SK-N-SH (cell line): ENCODE data around the gene ZNF462. TPM values are rescaled to one million over a fixed set of nuclear protein-coding genes. Genes with fewer than 3 reads are reported as not detected.

Experiments used
- CTCF ChIA-PET: fragments of 300-600, 350-600 bp; formaldehyde crosslinking; extraction: SDS; loops from one replicate; lab custom pipeline; 2021; lab: Yijun Ruan, JAX
- POLR2A ChIA-PET: fragments of 350-600 bp; sonication (Branson Sonifier 250); formaldehyde crosslinking; extraction: SDS; loops from one replicate; lab custom pipeline; 2020; ENCODE audit warnings: antibody characterized with exemption, inconsistent platforms; lab: Yijun Ruan, JAX
- DNase-seq: peaks from one replicate; pipeline ENCODE4 v3.0.0; 2012
- H2AFZ ChIP-seq: fragments of 200-600 bp; sonication (generic); 2 replicates; pipeline ENCODE4 v1.8.1; 2016; ENCODE audit warnings: antibody characterized with exemption, mild to moderate bottlenecking, low read depth
- H3F3A ChIP-seq: fragments of 200-600 bp; sonication (generic); replicated peaks from 2 replicates; pipeline ENCODE3; 2016; ENCODE audit warnings: antibody characterized with exemption, mild to moderate bottlenecking; ENCODE audit not compliant: insufficient read depth
- H3K27ac ChIP-seq, 2 experiments: fragments of 200-500 bp in 1 of 2; fragments of 200-600 bp in 1 of 2; sonication (Bioruptor generic) in 1 of 2; sonication (generic), shearing (Covaris generic) in 1 of 2; 2 replicates each; pipeline versions ENCODE4 v1.5.1 to v1.6.1; 2014 to 2016; ENCODE audit warnings: low read depth in 2 of 2, inconsistent platforms in 1 of 2, low read length in 1 of 2, mild to moderate bottlenecking in 1 of 2, mixed read lengths in 1 of 2
- H3K27me3 ChIP-seq: fragments of 200-600 bp; sonication (generic), shearing (Covaris generic); 2 replicates; pipeline ENCODE4 v1.6.1; 2016; ENCODE audit warnings: mixed run types; ENCODE audit not compliant: insufficient read depth
- H3K36me3 ChIP-seq, 2 experiments: fragments of 200-500 bp in 1 of 2; fragments of 200-600 bp in 1 of 2; sonication (Bioruptor generic) in 1 of 2; sonication (generic) in 1 of 2; replicated peaks in 1 of 2; 2 replicates each; pipeline versions ENCODE3 to v1.5.1; 2014 to 2016; ENCODE audit warnings: low read length in 1 of 2, mild to moderate bottlenecking in 1 of 2; ENCODE audit not compliant: insufficient read depth in 2 of 2, control insufficient read depth in 1 of 2
- H3K4me1 ChIP-seq, 2 experiments: fragments of 200-500 bp in 1 of 2; fragments of 200-600 bp in 1 of 2; sonication (Bioruptor generic) in 1 of 2; sonication (generic), shearing (Covaris generic) in 1 of 2; 2 replicates each; pipeline versions ENCODE4 v1.5.1 to v1.6.1; 2014 to 2016; ENCODE audit warnings: low read depth in 1 of 2, low read length in 1 of 2, mixed run types in 1 of 2; ENCODE audit not compliant: insufficient read depth in 2 of 2, control insufficient read depth in 1 of 2
- H3K4me2 ChIP-seq: fragments of 200-600 bp; sonication (generic), shearing (Covaris generic); 2 replicates; pipeline ENCODE4 v1.6.1; 2017; ENCODE audit warnings: mixed run types
- H3K4me3 ChIP-seq, 2 experiments: fragments of 200-500 bp in 1 of 2; fragments of 200-600 bp in 1 of 2; sonication (Bioruptor generic) in 1 of 2; sonication (generic), shearing (Covaris generic) in 1 of 2; 2 replicates each; pipeline versions ENCODE4 v1.5.1 to v1.8.1; 2014 to 2016; ENCODE audit warnings: low read depth in 2 of 2, inconsistent platforms in 1 of 2, low read length in 1 of 2, mild to moderate bottlenecking in 1 of 2, mixed read lengths in 1 of 2, moderate library complexity in 1 of 2
- H3K79me2 ChIP-seq: fragments of 200-600 bp; sonication (generic); 2 replicates; pipeline ENCODE4 v1.8.1; 2017; ENCODE audit warnings: mild to moderate bottlenecking; ENCODE audit not compliant: insufficient read depth
- H3K9ac ChIP-seq: fragments of 200-600 bp; sonication (generic); 2 replicates; pipeline ENCODE4 v1.6.1; 2017; ENCODE audit warnings: mixed run types
- H3K9me2 ChIP-seq: fragments of 200-600 bp; sonication (generic); 2 replicates; pipeline ENCODE4 v1.6.1; 2017; ENCODE audit warnings: mixed run types
- H3K9me3 ChIP-seq: fragments of 200-600 bp; sonication (generic); 2 replicates; pipeline ENCODE4 v1.6.1; 2017; ENCODE audit warnings: mixed run types, mild to moderate bottlenecking, moderate library complexity
- H4K20me1 ChIP-seq: fragments of 200-600 bp; sonication (generic); 2 replicates; pipeline ENCODE4 v1.6.1; 2017; ENCODE audit warnings: mild to moderate bottlenecking, mixed run types; ENCODE audit not compliant: insufficient read depth
- CHD2 ChIP-seq: fragments of 150-350 bp; IDR thresholded peaks from 2 replicates; pipeline ENCODE4 v1.6.1; 2018; ENCODE audit warnings: low read length; ENCODE audit not compliant: partially characterized antibody
- CTCF ChIP-seq: fragments of 200-600 bp; sonication (generic); IDR thresholded peaks from 2 replicates; pipeline ENCODE4 v1.6.1; 2017; ENCODE audit warnings: antibody characterized with exemption, mild to moderate bottlenecking, moderate library complexity
- ELF1 ChIP-seq: IDR thresholded peaks from 2 replicates; pipeline ENCODE4 v1.4.0; 2012
- FOSL2 ChIP-seq: IDR thresholded peaks from 2 replicates; pipeline ENCODE4 v1.4.0; 2012; ENCODE audit warnings: low read depth, mild to moderate bottlenecking, moderate library complexity, borderline replicate concordance
- GATA2 ChIP-seq: sonication (generic); formaldehyde crosslinking; IDR thresholded peaks from 2 replicates; pipeline ENCODE4 v1.5.0; 2020; ENCODE audit warnings: mild to moderate bottlenecking, missing genetic modification reagents
- IRF3 ChIP-seq: fragments of 150-350 bp; IDR thresholded peaks from 2 replicates; pipeline ENCODE4 v1.6.1; 2016; ENCODE audit warnings: mild to moderate bottlenecking, low read depth, low read length
- MAX ChIP-seq: IDR thresholded peaks from 2 replicates; pipeline ENCODE4 v1.4.0; 2012; ENCODE audit warnings: low read depth
- MXI1 ChIP-seq: IDR thresholded peaks from 2 replicates; pipeline ENCODE4 v1.6.1; 2012; ENCODE audit warnings: mild to moderate bottlenecking, low read depth, low read length, improper control_type of control experiment
- NFIC ChIP-seq: IDR thresholded peaks from 2 replicates; pipeline ENCODE4 v1.4.0; 2012; ENCODE audit warnings: borderline replicate concordance
- POLR2AphosphoS5 ChIP-seq: IDR thresholded peaks from 2 replicates; pipeline ENCODE4 v1.6.1; 2012; ENCODE audit warnings: low read depth, low read length
- RAD21 ChIP-seq: IDR thresholded peaks from 2 replicates; pipeline ENCODE4 v1.6.1; 2012; ENCODE audit warnings: mild to moderate bottlenecking, low read length
- RXRA ChIP-seq: IDR thresholded peaks from 2 replicates; pipeline ENCODE4 v1.4.0; 2012; ENCODE audit warnings: low read depth, mild to moderate bottlenecking, borderline replicate concordance
- SIN3A ChIP-seq: IDR thresholded peaks from 2 replicates; pipeline ENCODE4 v1.6.1; 2012; ENCODE audit warnings: low read depth, mild to moderate bottlenecking, low read length, moderate library complexity, borderline replicate concordance
- SMC3 ChIP-seq: IDR thresholded peaks from 2 replicates; pipeline ENCODE4 v1.6.1; 2012; ENCODE audit warnings: low read depth, low read length, improper control_type of control experiment
- TAF1 ChIP-seq: IDR thresholded peaks from 2 replicates; pipeline ENCODE4 v1.6.1; 2012; ENCODE audit warnings: low read depth, mild to moderate bottlenecking, low read length, moderate library complexity, borderline replicate concordance
- TEAD4 ChIP-seq: IDR thresholded peaks from 2 replicates; pipeline ENCODE4 v1.4.0; 2012; ENCODE audit warnings: mild to moderate bottlenecking, borderline replicate concordance; ENCODE audit not compliant: insufficient read depth
- USF1 ChIP-seq: IDR thresholded peaks from 2 replicates; pipeline ENCODE4 v1.4.0; 2012; ENCODE audit warnings: low read depth, borderline replicate concordance
- YY1 ChIP-seq: IDR thresholded peaks from 2 replicates; pipeline ENCODE4 v1.4.0; 2012; ENCODE audit warnings: low read depth, mild to moderate bottlenecking
- ZBTB33 ChIP-seq: IDR thresholded peaks from 2 replicates; pipeline ENCODE4 v1.4.0; 2012; ENCODE audit warnings: low read depth, borderline replicate concordance
- WGBS: methylation state at CpG from one replicate; pipeline ENCODE4 v1.1.6; 2017; ENCODE audit warnings: low lambda C conversion rate; 5-methylcytosine and 5-hydroxymethylcytosine counted together
- polyA plus RNA-seq, 3 experiments: library from polyadenylated mRNA; depleted of rRNA; stranded (reverse); fragments of >200 nt; gene quantifications; 2 replicates each; pipeline ENCODE4 v1.2.3, GENCODE V29; 2012

ZNF462 gene
- polyA plus RNA-seq, 1 of the 3 experiments (the other 2 are of a cell fraction), result 5.2 TPM

GRCh38 chr9:106970219-106970975 lies 107.4 kb downstream of the ZNF462 start:
- H3K9ac ChIP-seq, result no peak overlapping the region
- H3K4me2 ChIP-seq, result no peak overlapping the region
- no peaks in the 10 kb centered on the region for H3F3A ChIP-seq
- no peaks in the 10 kb centered on the region for H3K9me3 ChIP-seq
- no peaks in the 10 kb centered on the region for H3K4me1 ChIP-seq
- DNase-seq, result no peak
- H3K36me3 ChIP-seq, result peaks cover 5 to 67% of the 10 kb centered on the region in 2 experiments
- H2AFZ ChIP-seq, result no peak overlapping the region
- CTCF ChIA-PET, result no interaction called here
- H4K20me1 ChIP-seq, result no peaks in the 10 kb centered on the region
- H3K79me2 ChIP-seq, result no peaks in the 10 kb centered on the region
- no peaks in the 10 kb centered on the region for H3K27me3 ChIP-seq
- POLR2A ChIA-PET, result no interaction called here
- TF ChIP-seq ZBTB33, result no peak
- TF ChIP-seq YY1, result no peak
- no peak for TF ChIP-seq ELF1
- TF ChIP-seq SIN3A, result no peak
- no peak for TF ChIP-seq FOSL2
- no peak for TF ChIP-seq CTCF
- TF ChIP-seq RXRA, result no peak
- TF ChIP-seq TAF1, result no peak
- TF ChIP-seq USF1, result no peak
- no peak for TF ChIP-seq MXI1
- no peak overlapping the region for H3K4me3 ChIP-seq
- 94% methylated on average over 9 of the region's 9 CpGs for WGBS
- H3K27ac ChIP-seq, result no peak overlapping the region
- no peaks in the 10 kb centered on the region for H3K9me2 ChIP-seq

GRCh38 chr9:106970976-106971457 lies 108.1 kb downstream of the ZNF462 start:
- no peaks in the 10 kb centered on the region for H3F3A ChIP-seq
- H3K9me3 ChIP-seq, result no peaks in the 10 kb centered on the region
- H3K79me2 ChIP-seq, result no peaks in the 10 kb centered on the region
- no peaks in the 10 kb centered on the region for H4K20me1 ChIP-seq
- 94% methylated on average over 5 of the region's 5 CpGs for WGBS
- no peak overlapping the region for H3K4me2 ChIP-seq
- no peaks in the 10 kb centered on the region for H3K9me2 ChIP-seq
- no peak overlapping the region for H3K9ac ChIP-seq
- no peaks in the 10 kb centered on the region for H3K27me3 ChIP-seq
- H3K4me3 ChIP-seq, result no peak overlapping the region
- no peak overlapping the region for H3K27ac ChIP-seq
- H3K4me1 ChIP-seq, result no peaks in the 10 kb centered on the region
- POLR2A ChIA-PET, result no interaction called here
- peaks cover 9 to 68% of the 10 kb centered on the region in 2 experiments for H3K36me3 ChIP-seq
- H2AFZ ChIP-seq, result no peak overlapping the region
- no peak for DNase-seq
- CTCF ChIA-PET, result no interaction called here
- no peak for TF ChIP-seq ZBTB33
- TF ChIP-seq SMC3, result no peak
- no peak for TF ChIP-seq GATA2 (CRISPR knock-in tag)
- TF ChIP-seq IRF3, result no peak
- TF ChIP-seq FOSL2, result no peak
- no peak for TF ChIP-seq POLR2AphosphoS5
- no peak for TF ChIP-seq TEAD4
- TF ChIP-seq NFIC, result no peak
- TF ChIP-seq MAX, result no peak
- TF ChIP-seq TAF1, result no peak
- TF ChIP-seq YY1, result no peak
- TF ChIP-seq CHD2, result no peak
- no peak for TF ChIP-seq RAD21
